ENCODE results near the gene CNPY2.
"Not testable (repeated sequence)": the region's sequence is repeated elsewhere in the genome, so short reads cannot be mapped to it uniquely, and the experiment has no call there.

CNPY2 gene

DNA sequence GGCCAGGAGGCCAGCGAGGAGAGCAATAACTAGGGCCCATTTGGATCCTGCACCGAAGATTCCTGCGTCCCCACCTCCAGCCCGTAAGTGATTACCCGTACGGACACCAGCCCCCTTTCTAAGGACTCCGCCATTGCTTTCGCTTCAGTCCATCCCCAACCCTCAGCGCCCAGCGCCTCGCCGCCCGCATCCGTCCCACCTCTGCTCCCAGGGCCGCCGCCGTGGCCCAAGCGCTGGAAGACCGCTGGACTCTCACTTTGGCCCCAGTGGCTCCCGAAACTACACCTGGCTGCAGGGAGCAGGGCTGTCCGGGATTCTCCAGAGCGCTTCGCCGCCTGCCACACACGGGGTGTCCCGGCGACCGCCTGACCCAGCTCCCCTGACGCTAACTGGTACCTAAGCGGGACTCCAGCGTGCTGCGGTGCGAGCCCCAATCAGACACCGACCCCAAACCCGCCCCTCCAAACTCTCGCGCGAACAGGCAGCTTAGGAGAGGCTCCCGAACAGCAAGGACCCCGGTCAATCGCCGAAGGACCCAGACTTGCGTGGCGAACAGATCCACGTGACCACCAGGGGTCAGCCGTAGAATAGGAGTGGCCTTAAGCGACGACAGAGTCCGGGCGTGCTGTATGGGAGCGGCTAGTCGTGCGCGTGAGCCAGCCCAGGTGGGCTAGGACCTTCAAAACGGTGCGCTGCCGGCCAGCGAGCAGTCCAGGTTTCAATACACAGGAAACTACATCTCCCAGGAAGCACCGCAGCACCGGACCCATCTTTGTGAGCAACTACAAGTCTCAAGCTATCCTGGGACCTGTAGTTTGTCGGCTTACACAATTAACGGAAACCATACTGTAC, at the start of gene CNPY2:
Gene CNPY2 (minus strand): TSS at position 367 of the 852 bp plus-strand sequence. CDS start 771 bp downstream, outside the sequence.
- DNase-seq, result peak; percentile 96

DNA sequence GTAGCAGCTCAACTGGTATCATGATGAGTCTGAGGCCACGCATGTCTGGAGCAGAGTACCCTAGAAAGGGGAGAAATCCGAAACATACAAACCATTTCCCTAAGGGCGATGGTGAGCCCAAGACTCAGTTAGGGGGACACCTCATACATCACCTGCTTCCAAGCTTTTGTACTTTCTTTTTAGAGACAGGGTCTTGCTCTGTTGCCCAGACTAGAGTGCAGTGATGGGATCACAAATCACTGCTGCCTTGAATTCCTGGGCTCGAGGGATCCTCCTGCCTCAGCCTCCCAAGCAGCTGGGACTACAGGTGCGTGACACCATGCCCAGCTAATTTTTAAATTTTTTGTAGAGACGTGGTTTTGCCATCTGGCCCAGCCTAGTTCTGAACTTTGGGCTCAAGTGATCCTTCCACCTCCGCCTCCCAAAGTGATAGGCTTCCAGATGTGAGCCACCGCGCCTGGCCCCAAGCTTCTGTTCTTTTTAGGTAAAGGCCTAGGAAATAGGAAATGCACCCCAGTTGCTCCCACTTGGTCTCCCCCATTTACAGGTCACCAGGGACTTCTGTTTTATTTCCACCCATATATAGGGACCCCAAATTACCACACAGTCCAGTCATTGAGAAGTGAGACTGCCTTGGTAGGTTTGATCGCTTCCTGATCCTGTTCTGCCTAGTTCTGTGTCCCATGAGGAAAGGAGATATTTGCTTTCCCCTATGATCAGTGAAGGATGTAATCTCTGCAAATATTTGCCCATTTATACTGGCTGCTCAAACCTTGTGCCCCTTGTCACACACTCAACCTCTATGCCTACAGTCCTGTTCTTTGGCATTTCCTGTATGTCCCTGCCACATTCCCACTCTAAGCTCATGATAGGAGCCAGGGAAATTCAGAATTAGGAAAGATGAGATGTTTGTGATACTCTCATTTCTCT, 46.6 kb upstream of the CNPY2 start, which contains the start of gene APOF:
Gene APOF (minus strand): TSS at position 728 of the 930 bp plus-strand sequence. CDS start 112 bp downstream, at position 616.
- no peak for DNase-seq

DNA sequence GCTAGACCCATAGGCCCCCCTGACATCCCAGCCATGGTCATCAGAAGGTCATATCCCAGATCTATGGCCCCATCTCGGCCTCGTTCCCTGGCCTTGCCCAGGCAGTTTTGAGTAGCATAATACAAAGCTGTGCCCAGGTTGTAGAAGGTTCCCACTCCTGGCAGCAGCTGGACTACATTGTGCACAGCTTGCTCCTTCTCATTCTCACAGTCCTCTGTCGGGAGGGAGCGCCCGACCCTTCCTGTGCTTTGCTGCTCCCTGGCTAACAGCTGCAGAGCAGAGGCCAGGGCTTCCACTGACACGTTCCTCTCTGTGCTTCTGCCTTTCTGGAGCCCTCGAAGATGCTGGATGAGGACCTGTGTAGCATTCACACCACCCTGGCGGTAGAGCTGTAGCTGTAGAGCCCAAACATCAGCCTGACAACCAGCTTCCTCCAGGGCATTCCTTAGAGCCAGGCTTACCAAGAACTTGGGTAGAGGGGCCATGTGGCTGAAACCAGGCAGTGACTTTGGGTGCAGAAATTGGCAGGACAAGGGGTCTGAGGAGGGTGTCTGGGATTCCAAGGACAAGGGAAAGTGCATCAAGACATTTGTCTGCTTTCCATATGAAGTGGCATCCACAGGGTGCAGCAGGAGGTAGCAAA, 45.8 kb upstream of the CNPY2 start:
- no peak for DNase-seq

DNA sequence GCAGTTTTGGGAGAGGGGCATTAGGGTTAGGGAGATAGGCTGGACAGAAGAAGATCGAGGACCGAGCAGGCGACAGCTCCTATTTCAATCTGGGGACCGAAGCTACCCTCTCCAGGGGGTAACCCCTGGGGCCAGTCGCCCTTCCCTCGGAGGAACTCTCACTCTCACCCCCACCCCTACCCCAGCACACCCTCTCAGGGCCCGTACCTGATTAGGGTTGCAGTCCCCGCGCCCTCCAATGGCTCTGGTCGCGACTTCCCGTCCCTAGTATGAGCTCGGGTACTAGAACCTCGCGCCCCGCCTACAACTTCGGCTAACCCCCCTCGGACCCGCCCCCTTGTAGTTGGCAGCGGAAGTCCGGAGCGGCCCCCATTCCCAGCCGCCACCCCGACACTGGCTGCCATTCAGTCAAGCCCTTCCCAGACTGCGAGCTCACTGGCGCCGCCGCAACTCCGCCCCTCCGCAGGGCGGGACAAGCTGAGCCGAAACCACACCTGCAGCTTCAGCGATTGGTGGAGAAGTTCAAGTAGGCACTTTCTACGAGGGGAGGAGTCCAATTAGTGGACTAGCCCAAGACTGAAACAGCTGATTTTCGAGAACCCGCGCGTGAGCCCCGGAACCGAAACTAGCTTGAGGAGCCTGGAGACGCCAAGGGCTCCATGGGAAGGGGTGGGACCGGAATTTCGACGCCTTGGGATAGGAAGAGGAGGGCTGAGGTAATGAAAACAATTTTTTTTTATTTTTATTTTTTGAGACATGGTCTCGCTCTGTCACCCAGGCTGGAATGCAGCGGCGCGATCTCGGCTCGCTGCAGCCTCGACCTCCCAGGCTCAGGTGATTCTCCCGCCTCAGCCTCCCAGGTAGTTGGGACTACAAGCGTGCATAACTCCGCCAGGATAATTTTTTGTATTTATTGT, 44.3 kb upstream of the CNPY2 start, which contains the start of gene STAT2:
Gene STAT2 (minus strand): TSS at position 257 of the 917 bp plus-strand sequence. CDS start 3,536 bp downstream, outside the sequence.
- DNase-seq, result peak; percentile 100

DNA sequence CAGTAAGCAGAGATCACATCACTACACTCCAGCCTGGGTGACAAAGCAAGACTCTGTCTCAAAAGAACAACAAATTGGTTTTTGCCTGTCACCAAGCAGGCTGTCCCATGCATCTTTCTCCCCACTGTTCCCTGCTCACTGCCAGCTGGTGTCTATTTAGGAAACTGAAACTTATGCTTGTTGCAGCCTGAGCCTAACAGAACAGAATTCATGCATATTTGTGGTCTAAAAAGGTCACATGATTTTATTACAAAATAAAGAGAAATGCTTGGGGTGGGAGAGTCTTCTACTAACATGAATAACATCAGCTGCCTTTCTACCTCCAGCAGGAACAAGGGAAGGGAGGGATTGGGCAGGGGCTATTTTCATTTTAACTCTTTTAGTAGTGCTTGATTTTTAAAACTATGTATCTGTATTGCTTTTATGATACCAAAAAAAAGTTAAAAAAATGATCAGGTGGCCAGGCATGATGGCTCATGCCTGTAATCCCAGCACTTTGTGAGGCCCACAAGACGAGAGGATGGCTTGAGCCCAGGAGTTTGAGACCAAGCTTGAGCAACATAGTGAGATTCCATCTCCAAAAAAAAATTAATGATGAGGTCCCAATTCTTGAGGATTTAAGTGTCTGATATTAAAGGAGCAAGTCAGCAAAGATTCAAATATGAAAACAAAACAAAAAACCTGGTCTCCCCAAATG, 43.2 kb upstream of the CNPY2 start:
- no peak for DNase-seq

DNA sequence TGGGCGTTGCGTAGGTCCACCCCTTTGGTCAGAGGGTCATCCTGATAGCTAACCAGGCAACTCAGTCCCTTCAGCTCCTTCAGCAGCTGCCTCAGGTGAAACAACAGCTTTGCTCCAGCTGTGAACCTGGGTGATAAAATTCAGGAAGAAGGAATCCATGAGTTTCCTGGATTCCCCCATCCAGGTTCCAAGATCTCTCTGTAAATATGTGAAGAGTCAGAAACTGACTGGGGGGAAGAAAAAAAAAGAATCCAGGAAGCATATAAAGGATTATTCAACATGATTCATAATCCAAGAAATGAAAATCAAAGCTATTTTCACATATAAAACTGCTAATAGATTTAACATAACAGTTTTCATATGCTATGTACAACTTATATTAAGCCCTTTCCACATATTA, 35.5 kb upstream of the CNPY2 start:
- DNase-seq, result no peak

DNA sequence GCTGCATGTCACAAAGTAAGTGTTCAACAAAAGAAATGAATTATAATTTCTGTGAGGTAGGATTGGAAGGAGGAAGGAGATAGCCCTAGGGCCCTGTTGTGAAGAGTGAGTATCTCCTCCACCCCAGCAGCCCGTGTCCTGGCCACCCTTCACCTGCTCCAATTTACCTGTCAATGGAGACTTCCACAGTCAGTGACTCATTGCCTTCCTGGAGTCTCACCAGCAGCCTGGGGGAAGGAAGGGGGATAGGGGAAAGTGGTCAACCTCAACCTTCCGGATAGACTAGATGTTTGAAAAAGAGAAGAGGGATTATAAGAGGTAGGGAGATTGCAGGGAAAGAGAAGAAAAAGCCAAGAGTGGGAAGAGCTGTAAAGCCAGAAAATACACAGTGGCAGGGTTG, 34.9 kb upstream of the CNPY2 start:
- no peak for DNase-seq

DNA sequence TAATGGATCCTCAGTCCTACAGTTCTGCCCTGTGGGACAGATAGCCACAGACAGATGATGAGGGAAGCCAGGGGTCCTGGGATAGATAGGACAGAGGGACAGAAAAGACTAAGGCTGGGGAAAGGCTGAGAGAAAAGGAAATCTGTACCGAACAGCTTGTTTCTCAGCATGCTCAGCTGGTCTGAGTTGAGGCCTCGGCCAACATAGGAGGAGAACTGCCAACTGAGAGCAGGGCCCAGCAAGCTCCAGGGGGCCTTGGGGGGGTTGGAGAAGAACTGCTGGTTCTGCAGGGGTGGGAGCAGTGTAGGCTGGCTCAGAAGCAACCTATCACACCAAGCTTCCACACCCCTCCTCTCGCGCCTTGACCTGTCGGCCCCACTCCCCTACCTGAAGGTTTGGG, 33.0 kb upstream of the CNPY2 start:
- no peak for DNase-seq

DNA sequence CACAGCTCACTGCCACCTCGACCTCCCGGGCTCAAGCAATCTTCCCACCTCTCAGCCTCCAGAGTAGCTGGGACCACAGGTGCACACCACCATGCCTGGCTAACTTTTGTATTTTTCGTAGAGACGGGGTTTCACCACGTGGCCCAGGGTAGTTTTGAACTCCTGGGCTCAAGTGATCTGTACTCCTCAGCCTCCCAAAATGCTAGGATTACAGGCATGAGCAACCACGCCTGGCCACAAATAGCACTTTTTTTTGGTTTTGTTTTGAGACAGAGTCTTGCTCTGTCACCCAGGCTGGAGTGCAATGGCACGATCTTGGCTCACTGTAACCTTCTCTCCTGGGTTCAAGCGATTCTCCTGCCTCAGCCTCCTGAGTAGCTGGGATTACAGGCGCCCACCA, 31.5 kb upstream of the CNPY2 start:
- DNase-seq, result not testable (repeated sequence)

DNA sequence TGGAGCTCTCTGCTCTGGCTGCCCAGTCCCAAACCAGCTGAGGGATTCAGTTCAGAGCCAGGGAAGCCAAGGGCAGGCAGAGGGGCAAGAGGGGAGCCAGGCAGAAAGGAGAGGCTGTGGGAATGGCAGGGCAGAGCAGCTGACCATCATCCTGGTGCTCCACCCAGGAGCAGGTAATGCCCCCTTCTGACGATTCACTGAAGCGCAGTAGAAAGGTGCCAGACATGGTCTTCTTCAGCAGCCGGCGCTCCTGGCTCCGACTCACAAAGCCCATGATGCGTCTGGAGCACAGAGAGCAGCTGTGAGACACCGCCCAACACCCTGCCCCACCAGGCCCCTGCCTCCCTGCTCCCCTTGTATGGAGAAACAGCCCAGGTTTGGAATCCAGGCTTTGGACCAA, 30.9 kb upstream of the CNPY2 start:
- no peak for DNase-seq

DNA sequence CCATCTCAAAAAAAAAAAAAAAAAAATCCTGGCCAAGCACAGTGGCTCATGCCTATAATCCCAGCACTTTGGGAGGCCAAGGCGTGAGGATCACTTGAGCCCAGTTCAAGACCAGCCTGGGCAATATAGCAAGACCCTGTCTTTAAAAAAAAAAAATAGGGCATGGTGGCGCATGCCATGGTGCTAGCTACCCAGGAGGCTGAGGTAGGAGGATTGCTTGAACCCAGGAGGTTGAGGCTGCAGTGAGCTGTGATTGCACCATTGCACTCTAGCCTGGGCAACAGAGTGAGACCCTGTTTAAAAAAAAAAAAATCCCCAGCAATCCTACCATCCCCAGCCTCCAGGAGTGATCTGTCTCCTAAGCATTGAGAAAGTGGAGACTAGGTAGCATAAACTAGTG, 26.5 kb upstream of the CNPY2 start:
- DNase-seq, result not testable (repeated sequence)

DNA sequence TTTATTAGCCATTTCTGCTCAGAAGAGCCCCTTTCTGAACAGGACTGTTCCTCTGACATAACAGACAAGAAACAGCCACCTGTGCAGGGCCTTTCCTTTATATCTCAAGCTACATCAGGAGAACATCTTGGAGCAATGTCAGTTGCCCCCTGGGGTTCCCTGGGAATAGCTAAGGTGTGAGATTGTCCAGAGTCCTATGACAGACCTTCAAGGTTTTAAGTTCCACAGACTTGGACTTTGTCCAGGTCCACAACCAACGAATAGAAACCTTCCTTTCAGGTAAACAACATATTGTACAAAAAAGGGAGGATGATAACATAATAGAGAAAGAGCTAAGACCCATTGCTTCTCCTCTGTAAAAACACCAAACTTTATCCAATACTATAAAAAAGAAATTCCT, 25.8 kb upstream of the CNPY2 start:
- DNase-seq, result no peak

DNA sequence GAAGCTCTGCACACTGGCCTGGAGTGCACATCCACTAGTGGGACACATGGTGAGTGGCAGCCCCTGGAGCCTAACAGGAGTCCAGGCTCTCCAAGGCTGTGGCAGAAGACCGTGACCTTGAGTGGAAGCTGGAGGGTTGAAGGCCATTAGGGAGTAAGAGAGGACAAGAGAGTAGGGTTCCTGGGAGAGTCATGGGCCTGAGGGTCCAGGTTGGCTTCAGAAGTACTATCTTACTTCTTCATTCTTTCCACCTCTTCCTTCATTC, 23.3 kb upstream of the CNPY2 start:
- DNase-seq, result no peak

DNA sequence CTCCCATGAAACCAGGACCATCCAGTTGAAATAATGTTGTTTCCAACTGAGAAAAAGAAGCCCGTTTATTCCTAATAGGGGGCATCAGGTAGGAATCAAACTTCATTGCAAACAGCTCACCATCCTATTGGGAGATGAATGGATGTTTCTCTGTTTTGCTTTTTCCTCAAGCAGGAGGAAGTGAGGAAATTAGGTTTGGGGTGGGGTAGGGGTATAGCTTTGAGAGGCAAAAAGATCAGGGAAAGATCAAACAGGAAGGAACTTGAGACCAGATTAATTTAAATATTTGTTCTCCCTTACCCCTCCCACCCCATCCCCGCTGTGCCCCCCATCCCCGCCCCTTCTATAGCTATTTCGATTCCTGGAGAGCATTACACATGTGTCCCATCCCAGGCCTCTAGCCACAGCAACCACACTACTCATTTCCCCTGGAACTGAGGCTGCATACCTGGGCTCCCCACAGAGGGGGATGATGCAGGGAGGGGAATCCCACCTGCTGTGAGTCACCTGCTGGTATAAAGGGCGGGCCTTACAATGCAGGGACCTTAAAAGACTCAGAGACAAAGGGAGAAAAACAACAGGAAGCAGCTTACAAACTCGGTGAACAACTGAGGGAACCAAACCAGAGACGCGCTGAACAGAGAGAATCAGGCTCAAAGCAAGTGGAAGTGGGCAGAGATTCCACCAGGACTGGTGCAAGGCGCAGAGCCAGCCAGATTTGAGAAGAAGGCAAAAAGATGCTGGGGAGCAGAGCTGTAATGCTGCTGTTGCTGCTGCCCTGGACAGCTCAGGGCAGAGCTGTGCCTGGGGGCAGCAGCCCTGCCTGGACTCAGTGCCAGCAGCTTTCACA, 22.7 kb upstream of the CNPY2 start, which contains the start of gene IL23A:
Gene IL23A (plus strand): TSS at position 577 of the 850 bp plus-strand sequence. CDS start 161 bp downstream, at position 738.
- DNase-seq, result peak; percentile 92

DNA sequence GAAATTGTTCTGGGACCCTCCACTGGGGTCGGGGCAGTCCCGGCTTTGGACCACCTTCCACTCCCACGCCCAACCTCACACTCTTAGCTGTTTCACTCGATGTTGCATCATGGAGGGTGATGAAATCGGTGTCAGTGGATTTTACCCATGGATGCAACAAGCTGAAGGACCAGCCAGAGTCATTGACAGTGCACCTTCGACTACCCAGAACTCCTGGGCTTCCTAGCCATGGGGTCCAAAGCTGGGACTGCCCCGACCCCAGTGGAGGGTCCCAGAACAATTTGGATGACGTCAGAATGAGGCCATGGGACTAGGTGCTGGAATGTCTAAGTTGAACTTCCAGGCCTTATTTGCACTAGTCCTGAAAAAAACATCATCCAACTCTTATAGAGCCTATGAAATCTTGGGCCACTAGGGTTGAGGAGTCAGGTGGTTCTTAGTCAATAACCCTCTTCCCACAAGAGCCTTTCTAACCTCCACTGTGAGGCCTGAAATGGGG, 22.0 kb upstream of the CNPY2 start:
- DNase-seq, result no peak

DNA sequence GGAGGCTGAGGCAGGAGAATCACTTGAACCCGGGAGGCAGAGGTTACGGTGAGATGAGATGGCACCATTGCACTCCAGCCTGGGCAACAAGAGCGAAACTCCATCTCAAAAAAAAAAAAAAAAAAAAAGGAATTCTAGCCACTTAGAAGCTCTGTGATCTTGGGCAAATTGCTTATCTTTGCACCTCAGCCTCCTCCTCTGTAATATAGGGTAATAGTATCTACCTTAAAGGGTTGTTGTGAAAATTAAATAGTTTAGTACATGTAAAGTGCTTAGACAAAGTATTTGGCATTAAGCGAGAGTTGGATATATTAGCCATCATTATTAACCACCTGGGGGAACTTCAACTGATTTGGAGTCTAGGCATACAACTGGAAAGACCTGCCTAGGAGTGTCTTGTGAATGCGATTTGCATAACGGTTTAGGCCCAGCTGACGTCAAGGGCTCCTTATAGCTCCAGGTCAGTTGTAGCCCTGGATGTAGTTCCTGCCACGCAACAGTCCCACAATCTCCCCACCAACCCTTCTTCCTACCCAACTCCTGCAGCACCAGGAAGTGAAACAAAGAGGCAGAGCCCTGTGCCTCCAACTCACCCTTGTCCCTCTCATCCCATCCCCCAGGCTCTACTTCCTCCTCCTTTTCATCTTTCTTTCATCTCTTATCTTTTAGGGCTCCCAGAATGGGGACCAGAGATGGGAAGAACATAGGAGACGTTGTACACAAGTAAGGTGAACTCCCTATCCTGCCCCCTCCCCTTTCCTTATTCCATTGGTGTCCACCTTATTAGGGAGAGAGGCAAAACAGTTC, 20.8 kb upstream of the CNPY2 start:
- DNase-seq, result no peak

DNA sequence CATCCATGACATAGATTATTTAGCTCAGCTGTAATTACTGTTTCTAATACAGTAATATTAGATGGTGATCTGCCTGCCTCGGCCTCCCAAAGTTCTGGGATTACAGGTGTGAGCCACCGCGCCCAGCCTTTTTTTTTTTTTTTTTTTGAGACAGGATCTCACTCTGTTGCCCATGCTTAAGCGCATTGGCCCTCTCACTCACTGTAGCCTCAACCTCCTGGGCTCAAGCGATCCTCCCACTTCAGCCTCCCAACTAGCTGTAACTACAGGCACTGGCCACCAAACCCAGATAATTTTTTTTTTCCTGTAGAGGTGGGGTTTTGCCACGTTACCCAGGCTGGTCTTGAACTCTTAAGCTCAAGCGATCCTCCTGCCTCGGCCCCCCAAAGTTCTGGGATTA, 19.7 kb upstream of the CNPY2 start:
- DNase-seq, result not testable (repeated sequence)

DNA sequence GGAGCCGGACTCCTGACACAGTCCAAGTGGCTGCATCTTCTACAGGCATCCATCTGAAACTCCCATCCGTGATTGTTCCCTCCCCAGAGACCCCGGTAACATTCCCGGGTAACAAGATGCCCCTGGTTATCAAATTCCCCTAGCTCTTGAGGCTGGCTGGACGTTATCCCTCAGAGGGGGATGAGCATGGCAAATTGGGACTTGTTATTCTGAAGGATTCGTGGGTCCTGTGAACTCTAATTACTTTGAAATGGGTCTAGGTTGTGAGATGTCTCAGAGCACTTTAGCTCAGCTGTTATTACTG, 18.7 kb upstream of the CNPY2 start:
- DNase-seq, result no peak

Measured in CD4-positive, alpha-beta T cell treated with Interleukin-10 for 1 hour (primary cell).